GM23248 (cell line): ENCODE measurements around the gene CYFIP1. TPM values are rescaled to one million over a fixed set of nuclear protein-coding genes. Genes with fewer than 3 reads are reported as not detected.

Experiments used
- DNase-seq: peaks from one replicate; pipeline ENCODE4 v3.0.0-alpha.2; 2015
- H2AFZ ChIP-seq: fragments of 200-600 bp; sonication (generic); 2 replicates; pipeline ENCODE4 v1.6.1; 2016; ENCODE audit warnings: antibody characterized with exemption
- H3F3A ChIP-seq: fragments of 200-600 bp; sonication (generic); 2 replicates; pipeline ENCODE4 v1.6.1; 2016; ENCODE audit warnings: mild to moderate bottlenecking, antibody characterized with exemption, mixed run types; ENCODE audit not compliant: insufficient read depth
- H3K27ac ChIP-seq: fragments of 200-600 bp; sonication (generic); 2 replicates; pipeline ENCODE4 v1.5.1; 2016; ENCODE audit warnings: mild to moderate bottlenecking
- H3K27me3 ChIP-seq: fragments of 200-600 bp; sonication (generic); replicated peaks from 2 replicates; pipeline ENCODE4 v1.6.1; 2016; ENCODE audit warnings: mild to moderate bottlenecking; ENCODE audit not compliant: insufficient read depth
- H3K36me3 ChIP-seq: fragments of 200-600 bp; sonication (generic); 2 replicates; pipeline ENCODE4 v1.6.1; 2016; ENCODE audit warnings: low read depth, mild to moderate bottlenecking
- H3K4me1 ChIP-seq: fragments of 200-600 bp; sonication (generic); 2 replicates; pipeline ENCODE4 v1.6.1; 2016; ENCODE audit warnings: mild to moderate bottlenecking; ENCODE audit not compliant: insufficient read depth
- H3K4me2 ChIP-seq: fragments of 200-600 bp; sonication (generic); one replicate; pipeline ENCODE4 v1.6.1; 2016; ENCODE audit warnings: mild to moderate bottlenecking; ENCODE audit not compliant: unreplicated experiment
- H3K4me3 ChIP-seq: fragments of 200-600 bp; sonication (generic); 2 replicates; pipeline ENCODE4 v1.5.1; 2016; ENCODE audit warnings: mild to moderate bottlenecking
- H3K79me2 ChIP-seq: fragments of 200-600 bp; sonication (generic); 2 replicates; pipeline ENCODE4 v1.6.1; 2016; ENCODE audit warnings: mild to moderate bottlenecking; ENCODE audit not compliant: insufficient read depth
- H3K9ac ChIP-seq: fragments of 200-600 bp; sonication (generic); 2 replicates; pipeline ENCODE4 v1.6.1; 2016; ENCODE audit warnings: mild to moderate bottlenecking
- H3K9me2 ChIP-seq: fragments of 200-600 bp; sonication (generic); 2 replicates; pipeline ENCODE4 v1.6.1; 2016; ENCODE audit warnings: mixed run types, mild to moderate bottlenecking, moderate library complexity; ENCODE audit not compliant: insufficient read depth
- H3K9me3 ChIP-seq: fragments of 200-600 bp; sonication (generic); one replicate; pipeline ENCODE4 v1.6.1; 2017; ENCODE audit warnings: low read depth
- H4K20me1 ChIP-seq: fragments of 200-600 bp; sonication (generic); 2 replicates; pipeline ENCODE4 v1.6.0; 2016; ENCODE audit not compliant: insufficient read depth
- EZH2 ChIP-seq: fragments of 200-600 bp; sonication (generic); IDR thresholded peaks from 2 replicates; pipeline ENCODE4 v1.6.1; 2018; ENCODE audit warnings: antibody characterized with exemption, mild to moderate bottlenecking; ENCODE audit not compliant: insufficient read depth, poor library complexity, severe bottlenecking
- EZH2phosphoT487 ChIP-seq: fragments of 200-600 bp; sonication (generic); IDR thresholded peaks from 2 replicates; pipeline ENCODE4 v1.6.1; 2018; ENCODE audit warnings: antibody characterized with exemption, moderate library complexity, mild to moderate bottlenecking, low read depth; ENCODE audit not compliant: insufficient read depth
- WGBS, 2 experiments: methylation state at CpG; one replicate each; pipeline ENCODE4 v1.1.6; 2015 to 2017; ENCODE audit warnings: low lambda C conversion rate in 2 of 2, low coverage in 1 of 2; ENCODE audit errors: missing lambda C conversion rate in 2 of 2; 5-methylcytosine and 5-hydroxymethylcytosine counted together
- in situ Hi-C: fragments of 300-500 bp; cut with MboI; formaldehyde crosslinking; loops from 2 replicates; pipeline ENCODE4 v1.15.0; 2020
- polyA plus RNA-seq: library from polyadenylated mRNA; unstranded; fragments of >200 nt; fragmentation: Nextera tagmentation; extraction: Ambion mirVana; gene quantifications from 2 replicates; pipeline ENCODE4 v1.2.1, GENCODE V29; 2016
- total RNA-seq: library from RNA; depleted of rRNA; stranded (reverse); fragments of >200 nt; shearing (Covaris generic); gene quantifications from 2 replicates; pipeline ENCODE4 v1.2.3, GENCODE V29; 2014

The CYFIP1 gene
- total and polyA plus RNA-seq, 2 experiments from 2014 or later, result 80.5 to 129 TPM

- WGBS, 2 experiments, result 73 to 82% methylated on average over 2 of the region's 2 CpGs
Measured at GRCh38 chr15:22861161-22861560, 119.0 kb downstream of the CYFIP1 start.

GRCh38 chr15:22856659-22857058 is 123.5 kb downstream of the CYFIP1 start:
- TF ChIP-seq EZH2phosphoT487 (no peak), EZH2 (no peak)
- 86 to 88% methylated on average over 1 of the region's 1 CpG for WGBS, 2 experiments
- H3K9me3 ChIP-seq, result no peaks in the 10 kb centered on the region
- no peaks in the 10 kb centered on the region for H3K4me1 ChIP-seq
- H3K36me3 ChIP-seq, result peaks cover 49% of the 10 kb centered on the region; the same call in 1 of the 2 replicates
- no peak overlapping the region for H3K4me2 ChIP-seq
- H3K9ac ChIP-seq, result no peak overlapping the region
- peaks cover 12% of the 10 kb centered on the region; the same call in 1 of the 2 replicates for H3F3A ChIP-seq
- H2AFZ ChIP-seq, result no peak overlapping the region
- no peaks in the 10 kb centered on the region for H3K9me2 ChIP-seq
- H3K79me2 ChIP-seq, result peaks cover 21% of the 10 kb centered on the region
- in situ Hi-C loops, result no loop called here
- no peak overlapping the region for H3K4me3 ChIP-seq
- no peaks in the 10 kb centered on the region for H4K20me1 ChIP-seq
- no peak overlapping the region for H3K27ac ChIP-seq
- H3K27me3 ChIP-seq, result no peaks in the 10 kb centered on the region
- no peak for DNase-seq

More at GRCh38 chr15:22861161-22861560, 119.0 kb downstream of the CYFIP1 start:
- Histone ChIP-seq H3K4me2 (no peak overlapping the region), H2AFZ (no peak overlapping the region), H3K9ac (no peak overlapping the region), H3F3A (peaks cover 17% of the 10 kb centered on the region; the same call in 1 of the 2 replicates), H3K4me1 (no peaks in the 10 kb centered on the region), H3K27ac (no peak overlapping the region), H3K9me3 (no peaks in the 10 kb centered on the region), H3K36me3 (peaks cover 38% of the 10 kb centered on the region; the same call in 1 of the 2 replicates), H3K27me3 (no peaks in the 10 kb centered on the region), H4K20me1 (no peaks in the 10 kb centered on the region), H3K4me3 (no peak overlapping the region), H3K9me2 (no peaks in the 10 kb centered on the region), H3K79me2 (peaks cover 38% of the 10 kb centered on the region)
- no peak for DNase-seq
- in situ Hi-C loops, result no loop called here
- no peak for TF ChIP-seq EZH2
- TF ChIP-seq EZH2phosphoT487, result no peak

- H3K27ac ChIP-seq, result no peak overlapping the region
- 54 to 55% methylated on average over 4 of the region's 4 CpGs for WGBS, 2 experiments
- no peaks in the 10 kb centered on the region for H3K9me3 ChIP-seq
- no peak for DNase-seq
- peaks cover 47% of the 10 kb centered on the region; the same call in 1 of the 2 replicates for H3K36me3 ChIP-seq
- no peaks in the 10 kb centered on the region for H3K4me1 ChIP-seq
- H4K20me1 ChIP-seq, result no peaks in the 10 kb centered on the region
- H3K27me3 ChIP-seq, result no peaks in the 10 kb centered on the region
- H3K4me3 ChIP-seq, result no peak overlapping the region
- no peak overlapping the region for H3K9ac ChIP-seq
- peaks cover 29% of the 10 kb centered on the region for H3K79me2 ChIP-seq
- in situ Hi-C loops, result no loop called here
- peaks cover 7% of the 10 kb centered on the region; the same call in 1 of the 2 replicates for H3F3A ChIP-seq
- no peak for TF ChIP-seq EZH2phosphoT487
- no peak for TF ChIP-seq EZH2
- H3K9me2 ChIP-seq, result no peaks in the 10 kb centered on the region
- H2AFZ ChIP-seq, result no peak overlapping the region
- no peak overlapping the region for H3K4me2 ChIP-seq
Measured at GRCh38 chr15:22855791-22856190, 124.4 kb downstream of the CYFIP1 start.

- Histone ChIP-seq H4K20me1 (no peaks in the 10 kb centered on the region), H3K4me3 (no peak overlapping the region), H3F3A (no peaks in the 10 kb centered on the region), H3K9me3 (no peaks in the 10 kb centered on the region), H3K27ac (no peak overlapping the region), H3K4me2 (no peak overlapping the region), H3K27me3 (no peaks in the 10 kb centered on the region), H3K9me2 (no peaks in the 10 kb centered on the region), H3K4me1 (peaks cover 4% of the 10 kb centered on the region; the same call in 1 of the 2 replicates), H3K79me2 (peaks cover 72% of the 10 kb centered on the region), H2AFZ (no peak overlapping the region), H3K36me3 (peaks cover 42% of the 10 kb centered on the region; the same call in 1 of the 2 replicates), H3K9ac (no peak overlapping the region)
- TF ChIP-seq EZH2, result no peak
- TF ChIP-seq EZH2phosphoT487, result no peak
- DNase-seq, result no peak
- in situ Hi-C loops, result no loop called here
- 74 to 76% methylated on average over 4 of the region's 4 CpGs for WGBS, 2 experiments
Measured at GRCh38 chr15:22851513-22851912, 128.7 kb downstream of the CYFIP1 start.
